ENCODE data around the gene MAF. TPM values are rescaled to one million over a fixed set of nuclear protein-coding genes. Genes with fewer than 3 reads are reported as not detected.

The MAF gene
- total and polyA plus RNA-seq, 2 of the 13 experiments (the other 11 are each of a cell fraction or from before 2014, with no cell fraction given) = 0.07 to 0.31 TPM

- intact Hi-C loops (cut with micrococcal nuclease; ENCODE audit: unreplicated experiment) (no loop called here), in situ Hi-C loops (cut with HindIII; ENCODE audit: extremely low pct_ligation_motif_present, low pct_unique_long_range_greater_than_20kb) (loop anchor here (25.0 kb wide), 2 partner anchors 1106 to 1381 kb away; no protein-coding TSS in a partner anchor)
- Histone ChIP-seq H3K4me1 (ENCODE audit: insufficient read depth, low read length) (no peaks in the 10 kb centered on the region), H3K4me3 (replicated peaks in 1 of 3; ENCODE audit: insufficient read depth in 1 of 3, low read depth in 2 of 3, low read length in 3 of 3) (no peak overlapping the region), H3K36me3 (replicated peaks in 1 of 2; ENCODE audit: control insufficient read depth in 1 of 2, insufficient read depth in 2 of 2, low read length in 2 of 2) (no peaks in the 10 kb centered on the region), H4K20me1 (ENCODE audit: insufficient read depth, low read length) (no peaks in the 10 kb centered on the region), H3K9me3 (ENCODE audit: low read length) (no peaks in the 10 kb centered on the region), H2AFZ (ENCODE audit: low read length) (no peak overlapping the region), H3K79me2 (ENCODE audit: insufficient read depth, low read length) (no peaks in the 10 kb centered on the region), H3K4me2 (ENCODE audit: low read depth, low read length) (no peak overlapping the region), H3K27me3 (ENCODE audit: control insufficient read depth in 1 of 2, insufficient read depth in 2 of 2, low read length in 2 of 2) (no peaks in the 10 kb centered on the region; a peak in 1 of 5 replicates), H3K27ac (ENCODE audit: extremely low read length, insufficient read depth, low read length) (no peak overlapping the region), H3K9ac (ENCODE audit: insufficient read depth, low read depth, low read length) (no peak overlapping the region)
- WGBS (ENCODE audit: low lambda C conversion rate) = 28% methylated on average over 5 of the region's 5 CpGs
- ATAC-seq = no peak
- POLR2A ChIA-PET = no interaction called here
- DNase-seq (ENCODE audit: low spot score) = no peak
- FAIRE-seq = no peak
- no TSS peak for BruUV-seq (replicated peaks)
- CTCF ChIA-PET (ENCODE audit: low intra/inter-chr PET ratio, low total read pairs) = no interaction called here
- TF ChIP-seq NFE2L1 (CRISPR knock-in tag; IDR thresholded peaks at IDR 0.05; ENCODE audit: borderline replicate concordance) = no peak
- TF ChIP-seq, protein P1, sequence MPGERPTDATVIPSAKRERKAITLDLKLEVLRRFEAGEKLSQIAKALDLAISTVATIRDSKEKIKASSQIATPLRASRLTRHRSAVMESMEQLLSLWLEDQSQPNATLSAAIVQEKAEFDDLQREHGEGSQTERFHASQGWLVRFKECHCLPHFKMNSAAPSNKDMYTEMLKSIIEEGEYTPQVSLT (CRISPR knock-in tag; IDR thresholded peaks at IDR 0.05; ENCODE audit: borderline replicate concordance, low read depth) = no peak
- TF ChIP-seq, protein P2, sequence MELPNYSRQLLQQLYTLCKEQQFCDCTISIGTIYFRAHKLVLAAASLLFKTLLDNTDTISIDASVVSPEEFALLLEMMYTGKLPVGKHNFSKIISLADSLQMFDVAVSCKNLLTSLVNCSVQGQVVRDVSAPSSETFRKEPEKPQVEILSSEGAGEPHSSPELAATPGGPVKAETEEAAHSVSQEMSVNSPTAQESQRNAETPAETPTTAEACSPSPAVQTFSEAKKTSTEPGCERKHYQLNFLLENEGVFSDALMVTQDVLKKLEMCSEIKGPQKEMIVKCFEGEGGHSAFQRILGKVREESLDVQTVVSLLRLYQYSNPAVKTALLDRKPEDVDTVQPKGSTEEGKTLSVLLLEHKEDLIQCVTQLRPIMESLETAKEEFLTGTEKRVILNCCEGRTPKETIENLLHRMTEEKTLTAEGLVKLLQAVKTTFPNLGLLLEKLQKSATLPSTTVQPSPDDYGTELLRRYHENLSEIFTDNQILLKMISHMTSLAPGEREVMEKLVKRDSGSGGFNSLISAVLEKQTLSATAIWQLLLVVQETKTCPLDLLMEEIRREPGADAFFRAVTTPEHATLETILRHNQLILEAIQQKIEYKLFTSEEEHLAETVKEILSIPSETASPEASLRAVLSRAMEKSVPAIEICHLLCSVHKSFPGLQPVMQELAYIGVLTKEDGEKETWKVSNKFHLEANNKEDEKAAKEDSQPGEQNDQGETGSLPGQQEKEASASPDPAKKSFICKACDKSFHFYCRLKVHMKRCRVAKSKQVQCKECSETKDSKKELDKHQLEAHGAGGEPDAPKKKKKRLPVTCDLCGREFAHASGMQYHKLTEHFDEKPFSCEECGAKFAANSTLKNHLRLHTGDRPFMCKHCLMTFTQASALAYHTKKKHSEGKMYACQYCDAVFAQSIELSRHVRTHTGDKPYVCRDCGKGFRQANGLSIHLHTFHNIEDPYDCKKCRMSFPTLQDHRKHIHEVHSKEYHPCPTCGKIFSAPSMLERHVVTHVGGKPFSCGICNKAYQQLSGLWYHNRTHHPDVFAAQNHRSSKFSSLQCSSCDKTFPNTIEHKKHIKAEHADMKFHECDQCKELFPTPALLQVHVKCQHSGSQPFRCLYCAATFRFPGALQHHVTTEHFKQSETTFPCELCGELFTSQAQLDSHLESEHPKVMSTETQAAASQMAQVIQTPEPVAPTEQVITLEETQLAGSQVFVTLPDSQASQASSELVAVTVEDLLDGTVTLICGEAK (IDR thresholded peaks at IDR 0.05) = no peak
- TF ChIP-seq, protein P2 (CRISPR knock-in tag; IDR thresholded peaks at IDR 0.05) = no peak
- TF ChIP-seq, protein P3, sequence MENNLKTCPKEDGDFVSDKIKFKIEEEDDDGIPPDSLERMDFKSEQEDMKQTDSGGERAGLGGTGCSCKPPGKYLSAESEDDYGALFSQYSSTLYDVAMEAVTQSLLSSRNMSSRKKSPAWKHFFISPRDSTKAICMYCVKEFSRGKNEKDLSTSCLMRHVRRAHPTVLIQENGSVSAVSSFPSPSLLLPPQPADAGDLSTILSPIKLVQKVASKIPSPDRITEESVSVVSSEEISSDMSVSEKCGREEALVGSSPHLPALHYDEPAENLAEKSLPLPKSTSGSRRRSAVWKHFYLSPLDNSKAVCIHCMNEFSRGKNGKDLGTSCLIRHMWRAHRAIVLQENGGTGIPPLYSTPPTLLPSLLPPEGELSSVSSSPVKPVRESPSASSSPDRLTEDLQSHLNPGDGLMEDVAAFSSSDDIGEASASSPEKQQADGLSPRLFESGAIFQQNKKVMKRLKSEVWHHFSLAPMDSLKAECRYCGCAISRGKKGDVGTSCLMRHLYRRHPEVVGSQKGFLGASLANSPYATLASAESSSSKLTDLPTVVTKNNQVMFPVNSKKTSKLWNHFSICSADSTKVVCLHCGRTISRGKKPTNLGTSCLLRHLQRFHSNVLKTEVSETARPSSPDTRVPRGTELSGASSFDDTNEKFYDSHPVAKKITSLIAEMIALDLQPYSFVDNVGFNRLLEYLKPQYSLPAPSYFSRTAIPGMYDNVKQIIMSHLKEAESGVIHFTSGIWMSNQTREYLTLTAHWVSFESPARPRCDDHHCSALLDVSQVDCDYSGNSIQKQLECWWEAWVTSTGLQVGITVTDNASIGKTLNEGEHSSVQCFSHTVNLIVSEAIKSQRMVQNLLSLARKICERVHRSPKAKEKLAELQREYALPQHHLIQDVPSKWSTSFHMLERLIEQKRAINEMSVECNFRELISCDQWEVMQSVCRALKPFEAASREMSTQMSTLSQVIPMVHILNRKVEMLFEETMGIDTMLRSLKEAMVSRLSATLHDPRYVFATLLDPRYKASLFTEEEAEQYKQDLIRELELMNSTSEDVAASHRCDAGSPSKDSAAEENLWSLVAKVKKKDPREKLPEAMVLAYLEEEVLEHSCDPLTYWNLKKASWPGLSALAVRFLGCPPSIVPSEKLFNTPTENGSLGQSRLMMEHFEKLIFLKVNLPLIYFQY (CRISPR knock-in tag; IDR thresholded peaks at IDR 0.05; ENCODE audit: borderline replicate concordance) = no peak
- no peak for TF ChIP-seq ZNF329 (CRISPR knock-in tag; IDR thresholded peaks at IDR 0.05; ENCODE audit: low read depth)
- no peak for TF ChIP-seq RAD21 (CRISPR knock-in tag; IDR thresholded peaks at IDR 0.05)
- no peak for TF ChIP-seq SIN3B (IDR thresholded peaks at IDR 0.05; ENCODE audit: low read length)
- TF ChIP-seq ZFP37 (CRISPR knock-in tag; IDR thresholded peaks at IDR 0.05; ENCODE audit: borderline replicate concordance) = no peak
- TF ChIP-seq ZNF333 (CRISPR knock-in tag; IDR thresholded peaks at IDR 0.05; ENCODE audit: borderline replicate concordance) = no peak
- no peak for TF ChIP-seq ZNF720 (CRISPR knock-in tag; IDR thresholded peaks at IDR 0.05)
Observed at GRCh38 chr16:79618041-79618691, 17.6 kb upstream of the MAF start.
